B cell (primary cell): ENCODE measurements around the gene MYBPC3.

Experiments
- CTCF ChIP-seq: fragments of 200-600 bp; IDR thresholded peaks from one replicate; pipeline ENCODE4 v1.8.0; 2022; ENCODE audit warnings: antibody characterized with exemption, mild to moderate bottlenecking
- EZH2 ChIP-seq: IDR thresholded peaks from 2 replicates; pipeline ENCODE4 v1.6.1; 2012; ENCODE audit warnings: borderline replicate concordance, low read depth, mild to moderate bottlenecking, moderate library complexity, low read length; ENCODE audit not compliant: insufficient read depth, poor library complexity, severe bottlenecking

DNA sequence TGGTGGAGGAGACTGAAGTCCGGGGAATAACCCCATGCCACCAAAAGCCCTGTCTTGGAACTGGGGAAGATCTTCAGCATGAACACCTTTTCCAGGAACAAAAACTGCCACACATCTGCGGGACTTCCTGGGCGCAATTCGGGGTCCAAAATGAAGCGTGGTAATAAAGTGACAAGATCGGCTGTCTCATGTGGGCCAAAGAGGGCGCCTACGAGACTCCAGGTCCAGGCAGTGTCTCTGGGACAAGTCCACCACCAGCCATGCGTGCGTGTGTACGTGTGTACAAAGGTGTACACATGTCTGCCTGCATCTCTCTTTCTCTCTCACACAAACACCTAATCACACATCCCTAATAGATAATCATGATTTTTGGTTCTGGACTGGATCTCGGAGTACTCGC lies 8.9 kb upstream of the MYBPC3 start:
- TF ChIP-seq CTCF = no peak
- no peak for TF ChIP-seq EZH2
